Measurements from ENCODE around the gene CCR7. TPM values are rescaled to one million over a fixed set of nuclear protein-coding genes. Genes with fewer than 3 reads are reported as not detected.

CCR7 gene
- total and polyA plus RNA-seq, 2 of the 13 experiments (the other 11 are each of a cell fraction or from before 2014, with no cell fraction given), result 0.04 to 0.53 TPM

GRCh38 chr17:40511136-40511535 lies 54.1 kb downstream of the CCR7 start (continued):
- peak; percentile 69 for TF ChIP-seq ZNF7 (CRISPR knock-in tag; IDR thresholded peaks at IDR 0.05)
- TF ChIP-seq ZNF230 (CRISPR knock-in tag; IDR thresholded peaks at IDR 0.05), result no peak
- TF ChIP-seq TFDP2 (CRISPR knock-in tag; IDR thresholded peaks at IDR 0.05), result no peak

GRCh38 chr17:40510328-40510648 lies 55.0 kb downstream of the CCR7 start:
- POLR2A ChIA-PET, result interaction anchor here (1.1 kb wide), 1 partner anchor 11 kb away, joined by 4 read pairs; no protein-coding TSS in a partner anchor
- TF ChIP-seq ZBTB33 (CRISPR knock-in tag; IDR thresholded peaks at IDR 0.05) (0 out of 2 replicates have a peak, but pooled peaks have one; percentile 33), SAP130 (CRISPR knock-in tag; IDR thresholded peaks at IDR 0.05; ENCODE audit: low read depth) (0 out of 2 replicates have a peak, but pooled peaks have one; percentile 9), REXO4 (CRISPR knock-in tag; IDR thresholded peaks at IDR 0.05; ENCODE audit: borderline replicate concordance) (0 out of 2 replicates have a peak, but pooled peaks have one; percentile 53), SIX4 (CRISPR knock-in tag; IDR thresholded peaks at IDR 0.05) (no peak), ZNF687 (CRISPR knock-in tag; IDR thresholded peaks at IDR 0.05) (peak; percentile 56), SALL2 (CRISPR knock-in tag; IDR thresholded peaks at IDR 0.05) (no peak), BRD4 (CRISPR knock-in tag; IDR thresholded peaks at IDR 0.05) (0 out of 2 replicates have a peak, but pooled peaks have one; percentile 41), PAX8 (CRISPR knock-in tag; IDR thresholded peaks at IDR 0.05; ENCODE audit: borderline replicate concordance) (no peak), ZNF788 (CRISPR knock-in tag; IDR thresholded peaks at IDR 0.05; ENCODE audit: borderline replicate concordance) (0 out of 2 replicates have a peak, but pooled peaks have one; percentile 28), ZNF768 (CRISPR knock-in tag; IDR thresholded peaks at IDR 0.05) (peak; percentile 43; the same call in 1 of the 2 replicates), KDM2A (CRISPR knock-in tag; IDR thresholded peaks at IDR 0.05; ENCODE audit: borderline replicate concordance, low read depth) (peak; percentile 26; the same call in 1 of the 2 replicates), ZNF644 (CRISPR knock-in tag; IDR thresholded peaks at IDR 0.05; ENCODE audit: low read depth) (peak; percentile 60; the same call in 1 of the 2 replicates), KDM5A (IDR thresholded peaks at IDR 0.05; ENCODE audit: borderline replicate concordance, low read length) (no peak), FOXA1 (IDR thresholded peaks at IDR 0.05) (no peak), FOXA1 (CRISPR knock-in tag; IDR thresholded peaks at IDR 0.05) (peak; percentile 20; the same call in 1 of the 2 replicates)

More at GRCh38 chr17:40510328-40510648, 55.0 kb downstream of the CCR7 start:
- Histone ChIP-seq H3K36me3 (replicated peaks in 1 of 2; ENCODE audit: control insufficient read depth in 1 of 2, insufficient read depth in 2 of 2, low read length in 2 of 2) (no peaks in the 10 kb centered on the region), H3K4me1 (ENCODE audit: insufficient read depth, low read length) (peaks cover 50% of the 10 kb centered on the region), H3K4me3 (replicated peaks in 1 of 3; ENCODE audit: insufficient read depth in 1 of 3, low read depth in 2 of 3, low read length in 3 of 3) (no peak overlapping the region), H3K4me2 (ENCODE audit: low read depth, low read length) (no peak overlapping the region; the same call in 1 of the 2 replicates), H4K20me1 (ENCODE audit: insufficient read depth, low read length) (no peaks in the 10 kb centered on the region), H3K9ac (ENCODE audit: insufficient read depth, low read depth, low read length) (no peak overlapping the region), H3K79me2 (ENCODE audit: insufficient read depth, low read length) (no peaks in the 10 kb centered on the region), H3K27me3 (ENCODE audit: control insufficient read depth in 1 of 2, insufficient read depth in 2 of 2, low read length in 2 of 2) (peaks cover 0 to 9% of the 10 kb centered on the region in 2 experiments; a peak in 3 of 5 replicates), H3K9me3 (ENCODE audit: low read length) (no peaks in the 10 kb centered on the region), H3K27ac (ENCODE audit: extremely low read length, insufficient read depth, low read length) (no peak overlapping the region), H2AFZ (ENCODE audit: low read length) (no peak overlapping the region)
- FAIRE-seq, result no peak
- intact Hi-C loops (cut with micrococcal nuclease; ENCODE audit: unreplicated experiment), result no loop called here
- peak; percentile 60 for DNase-seq (ENCODE audit: low spot score)
- no TSS peak for BruUV-seq (replicated peaks)
- CTCF ChIA-PET (ENCODE audit: low intra/inter-chr PET ratio, low total read pairs), result no interaction called here
- WGBS (ENCODE audit: low lambda C conversion rate), result 18% methylated on average over 8 of the region's 8 CpGs
- peak; percentile 30 for ATAC-seq
- in situ Hi-C loops (cut with HindIII; ENCODE audit: extremely low pct_ligation_motif_present, low pct_unique_long_range_greater_than_20kb), result no loop called here
